GM12878 (cell line): ENCODE data around the gene ARHGAP30. TPM values are rescaled to one million over a fixed set of nuclear protein-coding genes. Genes with fewer than 3 reads are reported as not detected.

Experiments used
- ATAC-seq: fragments of 200-7000 bp; cut with Tn5 transposase; 3 replicates; pipeline ENCODE4 v1.9.1; 2020; ENCODE audit warnings: mild to moderate bottlenecking, moderate library complexity
- BruUV-seq: library from RNA; stranded (reverse); fragments of 400-500 nt; replicated peaks from 2 replicates; lab custom pipeline; 2021; lab: Mats Ljungman, UMichigan
- CTCF ChIA-PET: fragments of 300-600 bp; sonication (Branson Sonifier 250); formaldehyde crosslinking; extraction: SDS; loops from one replicate; lab custom pipeline; 2021; ENCODE audit warnings: inconsistent platforms; lab: Yijun Ruan, JAX
- POLR2A ChIA-PET: fragments of 350-600 bp; formaldehyde crosslinking; extraction: SDS; loops from one replicate; lab custom pipeline; 2021; ENCODE audit warnings: inconsistent platforms; lab: Charles Lee
- RAD21 ChIA-PET: fragments of 300-600 bp; sonication (Branson Sonifier 250); formaldehyde crosslinking; loops from one replicate; lab custom pipeline; 2023; ENCODE audit warnings: antibody characterized with exemption; ENCODE audit not compliant: unreplicated experiment; lab: Charles Lee
- SMC1A ChIA-PET: fragments of 300-600 bp; sonication (Branson Sonifier 250); formaldehyde crosslinking; loops from one replicate; lab custom pipeline; 2023; ENCODE audit not compliant: unreplicated experiment, uncharacterized antibody; lab: Charles Lee
- DNase-seq: peaks from one replicate; pipeline ENCODE4 v3.0.0-alpha.2; 2011; ENCODE audit warnings: low read depth, low spot score
- FAIRE-seq: peaks from 3 replicates; lab custom pipeline; 2011; peaks lifted over from hg19 to GRCh38; lab: Jason Lieb, UNC
- H2AFZ ChIP-seq: 2 replicates; pipeline ENCODE4 v1.6.0; 2011; ENCODE audit warnings: low read depth, low read length, control low read depth; ENCODE audit not compliant: control insufficient read depth
- H3K27ac ChIP-seq: 2 replicates; pipeline ENCODE4 v1.5.1; 2011; ENCODE audit warnings: control low read depth; ENCODE audit not compliant: control insufficient read depth, insufficient read depth
- H3K27me3 ChIP-seq, 2 experiments: replicated peaks in 1 of 2; 2 replicates each; pipeline versions ENCODE4 v1.6.0 to v1.6.1; 2011; ENCODE audit warnings: low read length in 1 of 2; ENCODE audit not compliant: control insufficient read depth in 2 of 2, insufficient read depth in 2 of 2
- H3K36me3 ChIP-seq, 2 experiments: 2 replicates each; pipeline ENCODE4 v1.5.1; 2011; ENCODE audit warnings: low read length in 1 of 2; ENCODE audit not compliant: control insufficient read depth in 2 of 2, insufficient read depth in 2 of 2
- H3K4me1 ChIP-seq: 2 replicates; pipeline ENCODE4 v1.6.1; 2011; ENCODE audit warnings: mild to moderate bottlenecking, low read length, moderate library complexity, mixed read lengths; ENCODE audit not compliant: control insufficient read depth, insufficient read depth
- H3K4me2 ChIP-seq: 2 replicates; pipeline ENCODE4 v1.6.0; 2011; ENCODE audit warnings: control low read depth; ENCODE audit not compliant: control insufficient read depth, insufficient read depth
- H3K4me3 ChIP-seq: fragments of 200-600 bp; sonication (generic); 2 replicates; pipeline ENCODE4 v1.5.1; 2016
- H3K79me2 ChIP-seq: 2 replicates; pipeline ENCODE4 v1.6.0; 2011; ENCODE audit warnings: low read length; ENCODE audit not compliant: control insufficient read depth, insufficient read depth
- H3K9ac ChIP-seq: 2 replicates; pipeline ENCODE4 v1.8.0; 2011; ENCODE audit warnings: low read length, control low read depth, mixed read lengths; ENCODE audit not compliant: control insufficient read depth, insufficient read depth
- H3K9me3 ChIP-seq: replicated peaks from 3 replicates; pipeline ENCODE4 v1.5.1; 2011; ENCODE audit warnings: mild to moderate bottlenecking, low read length; ENCODE audit not compliant: control insufficient read depth, insufficient read depth
- H4K20me1 ChIP-seq: 2 replicates; pipeline ENCODE4 v1.6.0; 2011; ENCODE audit not compliant: control insufficient read depth, insufficient read depth
- DPF2 ChIP-seq: fragments of 450-650 bp; IDR thresholded peaks from 2 replicates; pipeline ENCODE4 v1.6.1; 2017; ENCODE audit warnings: mild to moderate bottlenecking
- HDGF ChIP-seq: fragments of 450-650 bp; IDR thresholded peaks from 2 replicates; pipeline ENCODE4 v1.6.1; 2016; ENCODE audit warnings: antibody characterized with exemption
- MTA2 ChIP-seq: fragments of 450-650 bp; IDR thresholded peaks from 2 replicates; pipeline ENCODE4 v1.6.1; 2016; ENCODE audit warnings: low read depth, mild to moderate bottlenecking, moderate library complexity
- MTA3 ChIP-seq: IDR thresholded peaks from 2 replicates; pipeline ENCODE4 v1.6.1; 2012; ENCODE audit warnings: low read length, inconsistent platforms, borderline replicate concordance
- MYB ChIP-seq: fragments of 150-350 bp; IDR thresholded peaks from 2 replicates; pipeline ENCODE4 v1.6.1; 2014; ENCODE audit warnings: mild to moderate bottlenecking, low read depth, low read length, borderline replicate concordance
- NFXL1 ChIP-seq: fragments of 450-650 bp; IDR thresholded peaks from 2 replicates; pipeline ENCODE4 v1.6.1; 2017; ENCODE audit warnings: antibody characterized with exemption, mild to moderate bottlenecking, borderline replicate concordance
- NFYA ChIP-seq: IDR thresholded peaks from 2 replicates; pipeline ENCODE4 v1.6.1; 2011; ENCODE audit warnings: low read depth, mild to moderate bottlenecking, low read length, improper control_type of control experiment, borderline replicate concordance
- PAX8 ChIP-seq: fragments of 450-650 bp; IDR thresholded peaks from 2 replicates; pipeline ENCODE4 v1.6.1; 2017; ENCODE audit warnings: mild to moderate bottlenecking, moderate library complexity
- REST ChIP-seq: IDR thresholded peaks from 2 replicates; pipeline ENCODE4 v1.6.1; 2012; ENCODE audit warnings: mild to moderate bottlenecking, low read depth, low read length
- SKIL ChIP-seq: fragments of 450-650 bp; IDR thresholded peaks from 2 replicates; pipeline ENCODE4 v1.6.1; 2017; ENCODE audit warnings: mild to moderate bottlenecking, low read depth, inconsistent platforms; ENCODE audit not compliant: poor library complexity, severe bottlenecking
- SMC3 ChIP-seq: IDR thresholded peaks from 2 replicates; pipeline ENCODE4 v1.6.1; 2011; ENCODE audit warnings: low read length, improper control_type of control experiment, borderline replicate concordance
- STAT1 ChIP-seq: fragments of 450-650 bp; conservative IDR thresholded peaks from 2 replicates; pipeline ENCODE4 v1.6.1; 2014; ENCODE audit warnings: antibody characterized with exemption, mild to moderate bottlenecking
- ZNF622 ChIP-seq: fragments of 450-650 bp; IDR thresholded peaks from 2 replicates; pipeline ENCODE4 v1.6.1; 2017; ENCODE audit warnings: mild to moderate bottlenecking, inconsistent platforms
- ZSCAN29 ChIP-seq: fragments of 450-650 bp; IDR thresholded peaks from 2 replicates; pipeline ENCODE4 v1.6.1; 2017; ENCODE audit warnings: mild to moderate bottlenecking, moderate library complexity
- ZZZ3 ChIP-seq: IDR thresholded peaks from 2 replicates; pipeline ENCODE4 v1.6.1; 2011; ENCODE audit warnings: low read depth; ENCODE audit not compliant: control insufficient read depth, insufficient read length
- WGBS: methylation state at CpG from one replicate; pipeline ENCODE4 v1.1.6; 2016; ENCODE audit warnings: low lambda C conversion rate; ENCODE audit not compliant: insufficient replicate concordance, insufficient coverage; ENCODE audit errors: missing lambda C conversion rate; 5-methylcytosine and 5-hydroxymethylcytosine counted together
- in situ Hi-C: fragments of 300-500 bp; cut with MboI; formaldehyde crosslinking; loops from 9 replicates; pipeline ENCODE4 v1.14.3; 2018; ENCODE audit warnings: mixed read lengths
- intact Hi-C: fragments of 100-400 bp; cut with micrococcal nuclease; formaldehyde crosslinking; loops from one replicate; pipeline ENCODE4 v1.14.2; 2022; ENCODE audit not compliant: unreplicated experiment
- polyA plus RNA-seq, 11 experiments: library from polyadenylated mRNA; depleted of rRNA in 4 of 11; unstranded in 6 of 11; stranded (reverse) in 5 of 11; fragments of >200 nt; fragmentation: Nextera tagmentation in 4 of 11; fragmentation: Illumina TruSeq in 1 of 11; extraction: Ambion mirVana in 4 of 11; extraction: Trizol in 1 of 11; gene quantifications; 1 replicate in 1 of 11; 2 replicates in 10 of 11; pipeline versions ENCODE4 v1.2.1 to v1.2.3, GENCODE V29; 2011 to 2016; ENCODE audit warnings: inconsistent platforms in 2 of 11, missing spikeins in 2 of 11, low read depth in 1 of 11
- total RNA-seq, 4 experiments: library from RNA; depleted of rRNA in 3 of 4; stranded (reverse); fragments of >200 nt in 3 of 4; fragmentation: Illumina TruSeq in 1 of 4; extraction: Trizol in 1 of 4; gene quantifications; 2 replicates each; pipeline versions ENCODE4 v1.2.1 to v1.2.3, GENCODE V29; 2013 to 2021

Gene ARHGAP30
- total and polyA plus RNA-seq, 10 of the 15 experiments (the other 5 are each of a cell fraction or from before 2014, with no cell fraction given), result 12.9 to 143 (median 76.3) TPM

DNA sequence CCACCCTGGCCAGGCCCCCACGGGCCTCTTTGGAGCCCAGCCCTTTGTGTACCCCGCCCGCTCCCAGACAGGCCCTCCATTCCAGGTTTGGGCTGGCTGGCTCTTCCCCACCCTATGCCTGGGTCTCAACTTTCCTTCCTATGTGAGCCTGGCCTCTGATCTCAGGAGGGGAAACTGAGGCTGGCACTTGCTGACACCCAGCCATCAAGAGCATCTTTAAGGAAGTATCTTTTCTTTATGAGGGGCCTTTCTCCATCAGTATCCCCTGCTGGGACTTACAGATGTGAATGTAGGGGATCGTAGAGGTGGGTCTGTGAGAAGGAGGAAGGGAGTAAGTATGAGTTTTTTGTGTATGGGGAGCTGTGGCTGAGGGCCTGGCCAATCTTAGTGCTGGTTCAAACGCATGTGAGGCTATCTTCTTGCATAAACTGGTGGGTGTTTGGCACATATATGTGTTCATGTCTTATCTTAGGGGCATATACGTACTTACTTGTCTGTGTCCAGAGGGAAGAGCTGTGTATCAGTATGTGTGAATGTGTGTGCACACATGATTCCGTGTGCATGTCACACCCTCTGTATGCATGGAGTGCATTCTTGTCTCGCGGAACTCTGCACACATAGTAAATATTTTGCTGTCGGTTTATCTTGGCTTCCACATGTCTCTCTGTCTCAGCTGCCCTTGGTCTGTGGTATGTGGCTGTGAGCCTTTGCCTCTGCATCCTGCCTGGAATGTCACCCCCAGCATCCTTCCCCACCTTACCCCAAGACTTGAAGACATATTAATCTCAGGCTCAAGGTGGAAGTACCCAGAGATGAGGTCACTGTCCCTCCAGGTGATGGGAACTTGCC, 14.3 kb upstream of the ARHGAP30 start:
- Histone ChIP-seq H3K9me3 (no peaks in the 10 kb centered on the region), H3K36me3 (no peaks in the 10 kb centered on the region), H3K27me3 (no peaks in the 10 kb centered on the region), H2AFZ (no peak overlapping the region), H3K4me3 (no peak overlapping the region), H3K27ac (no peak overlapping the region), H3K9ac (no peak overlapping the region), H3K4me2 (no peak overlapping the region), H3K4me1 (no peaks in the 10 kb centered on the region; the same call in 1 of the 2 replicates), H3K79me2 (no peaks in the 10 kb centered on the region), H4K20me1 (no peaks in the 10 kb centered on the region)
- ChIA-PET POLR2A (no interaction called here), CTCF (interaction anchor here (0.6 to 1.3 kb wide), 3 partner anchors 10 to 12 kb away, joined by 3 to 5 read pairs (median 3); no protein-coding TSS in a partner anchor), RAD21 (interaction anchor here (1.4 kb wide), 1 partner anchor 12 kb away, joined by 3 read pairs; no protein-coding TSS in a partner anchor), SMC1A (interaction anchor here (1.6 to 2.7 kb wide), 3 partner anchors 10 to 13 kb away, joined by 3 to 8 read pairs (median 4); no protein-coding TSS in a partner anchor)
- BruUV-seq, result no TSS peak
- no peak for DNase-seq
- WGBS, result 60% methylated on average over 10 of the region's 10 CpGs
- TF ChIP-seq MTA2 (no peak), NFXL1 (no peak), HDGF (no peak), REST (no peak), DPF2 (no peak), SMC3 (no peak), PAX8 (no peak), ZNF622 (no peak), MTA3 (no peak), ZZZ3 (no peak), STAT1 (no peak), NFYA (no peak), SKIL (no peak), MYB (no peak), ZSCAN29 (no peak)
- FAIRE-seq, result no peak
- in situ Hi-C loops (no loop called here), intact Hi-C loops (no loop called here)
- no peak for ATAC-seq
